Ovary (tissue), 10 donors: ENCODE results near the gene TP53I13. TPM values are rescaled to one million over a fixed set of nuclear protein-coding genes. Genes with fewer than 3 reads are reported as not detected.
A peak's percentile ranks its signal among the peaks of the same experiment; 100 is the strongest.

ENCODE experiments used
- DNase-seq, 5 donors: peaks; one replicate each; pipeline ENCODE4 v3.0.0-alpha.2; 2019 to 2020
- H3K27ac ChIP-seq, 2 donors: fragments of 200-600 bp; one replicate each; pipeline versions ENCODE4 v1.5.1 to v1.8.0; 2019 to 2022
- H3K27me3 ChIP-seq: fragments of 200-600 bp; one replicate; pipeline ENCODE4 v1.8.0; 2022
- H3K36me3 ChIP-seq: fragments of 200-600 bp; sonication (generic); one replicate; pipeline ENCODE4 v1.5.1; 2019
- H3K4me1 ChIP-seq: one replicate; pipeline ENCODE4 v1.8.1; 2013; ENCODE audit warnings: mild to moderate bottlenecking, moderate library complexity; ENCODE audit not compliant: insufficient read depth
- H3K4me3 ChIP-seq: fragments of 200-600 bp; sonication (generic); one replicate; pipeline ENCODE4 v1.5.1; 2017
- H3K9me3 ChIP-seq, 2 donors: fragments of 200-600 bp in 1 of 2; sonication (generic) in 1 of 2; one replicate each; pipeline versions ENCODE4 v1.5.1 to v1.8.1; 2013 to 2019; ENCODE audit warnings: mild to moderate bottlenecking in 1 of 2, moderate library complexity in 1 of 2
- CTCF ChIP-seq, 3 donors: fragments of 450-650 bp in 2 of 3; fragments of 200-600 bp in 1 of 3; IDR thresholded peaks; one replicate each; pipeline versions ENCODE4 v1.5.1 to v1.8.0; 2016 to 2022; ENCODE audit warnings: antibody characterized with exemption in 3 of 3, mild to moderate bottlenecking in 1 of 3
- EP300 ChIP-seq: sonication (generic); formaldehyde crosslinking; IDR thresholded peaks from one replicate; pipeline ENCODE4 v1.6.1; 2017; ENCODE audit warnings: antibody characterized with exemption
- POLR2A ChIP-seq: fragments of 450-650 bp; IDR thresholded peaks from one replicate; pipeline ENCODE4 v1.6.1; 2017; ENCODE audit warnings: antibody characterized with exemption, mild to moderate bottlenecking, moderate library complexity
- WGBS, 3 donors: extraction: QIAGEN DNeasy Blood & Tissue Kit in 1 of 3; methylation state at CpG; one replicate each; pipeline versions ENCODE4 v1.1.5 to v1.1.7; 2013 to 2017; 5-methylcytosine and 5-hydroxymethylcytosine counted together
- intact Hi-C, 4 donors: fragments of 100-400 bp; cut with DNase I; formaldehyde crosslinking; loops; one replicate each; pipeline versions ENCODE4 v1.11.0 to v1.15.1; 2022 to 2023
- long read RNA-seq, 3 donors: library from polyadenylated mRNA in 2 of 3; unstranded in 2 of 3; transcript quantifications; one replicate each; pipeline ENCODE4 v2.0.0 and lab custom pipeline, GENCODE V29; 2021 to 2026
- polyA plus RNA-seq, 2 donors: library from polyadenylated mRNA; stranded (reverse); fragments of 200-250 nt in 1 of 2; fragments of 350-450 nt in 1 of 2; fragmentation: Illumina TruSeq in 1 of 2; extraction: RNeasy Lipid Tissue Mini Kit (QIAGEN cat#74804) in 1 of 2; gene quantifications; one replicate each; pipeline ENCODE4 v1.2.3, GENCODE V29; 2013 to 2014
- total RNA-seq, 7 donors: library from RNA; depleted of rRNA in 2 of 7; stranded (reverse); fragments of >200 nt in 2 of 7; fragmentation: NEBNext Ultra II Directional in 3 of 7; extraction: Animal tissue kit (Norgen Biotek cat#: 25700) in 3 of 7; gene quantifications; one replicate each; pipeline versions ENCODE4 v1.1.0 to v1.2.4, GENCODE V29; 2016 to 2023
- donor health status: DM: no; HTN: no; CAD: no; lungs with moderate emphysema.
- donor health status: DM: no; HTN: no; CAD: no.
- donor health status: Bipolar disorder and iron deficiency.
- donor health status: DM: yes; HTN: yes; CAD: no.
- donor health status: DM: no; HTN: no; CAD: no.
- donor health status: DM: yes; HTN: yes; CAD: no.

Gene TP53I13
- total RNA-seq (10 to 100 TPM; 30.4 to 49.5 (median 41.3) TPM), polyA plus RNA-seq (10 to 100 TPM in 1 of 2 donors, 1 to 10 TPM in 1; 2.2 to 44.7 TPM)
- long read RNA-seq, donor 1, transcript TP53I13-201 (7 exons, 1,530 nt) = major isoform, 187 of 265 reads
- long read RNA-seq, donor 1, partial matches to known transcripts = 29 of 265 reads
- long read RNA-seq, donor 1, other reads (novel, unspliced or antisense) = 48 of 265 reads
- long read RNA-seq, donor 2, transcript TP53I13-201 (7 exons, 1,530 nt) = major isoform, 22 of 25 reads
- long read RNA-seq, donor 2, partial matches to known transcripts = 0 of 25 reads
- long read RNA-seq, donor 2, other reads (novel, unspliced or antisense) = 0 of 25 reads
- long read RNA-seq, donor 3, transcript TP53I13-201 (7 exons, 1,530 nt) = major isoform, 141 of 208 reads
- long read RNA-seq, donor 3, partial matches to known transcripts = 13 of 208 reads
- long read RNA-seq, donor 3, other reads (novel, unspliced or antisense) = 53 of 208 reads

- H3K36me3 ChIP-seq = no peaks in the 10 kb centered on the region
- DNase-seq = peak; percentile 87 to 93 (median 88)
- peak; percentile 37 for TF ChIP-seq POLR2A
- TF ChIP-seq EP300 = no peak
- peak within 1 kb of the TSS; percentile 80 to 89 for H3K27ac ChIP-seq
- intact Hi-C loops = no loop called here
- peaks cover 18% of the 10 kb centered on the region for H3K4me1 ChIP-seq
- peak within 1 kb of the TSS; percentile 63 for H3K4me3 ChIP-seq
- H3K27me3 ChIP-seq = no peaks in the 10 kb centered on the region
- WGBS, 3 donors = 0 to 2% (median 1%) methylated on average over 49 to 85 of the region's 85 CpGs
- H3K9me3 ChIP-seq = no peaks in the 10 kb centered on the region
Observed at GRCh38 chr17:29568331-29569244, at the start of gene TP53I13. TSS of gene TP53I13 (plus strand) at chr17:29568701. CDS start at chr17:29568759, 58 bp downstream.

GRCh38 chr17:29524692-29525091 lies 43.8 kb upstream of the TP53I13 start:
- WGBS, 3 donors = 95 to 96% (median 96%) methylated on average over 3 of the region's 3 CpGs
- no peak overlapping the region for H3K4me3 ChIP-seq
- H3K36me3 ChIP-seq = no peaks in the 10 kb centered on the region

GRCh38 chr17:29526322-29526721 lies 42.2 kb upstream of the TP53I13 start:
- no peaks in the 10 kb centered on the region for H3K36me3 ChIP-seq
- TF ChIP-seq EP300 (no peak), CTCF (IDR thresholded peaks at IDR 0.05) (no peak), POLR2A (no peak)
- H3K27ac ChIP-seq = no peak overlapping the region
- intact Hi-C loops = loop anchor here in 1 of 4 donors (10.0 kb wide), 1 partner anchor 562 kb away; no protein-coding TSS in a partner anchor
- H3K4me1 ChIP-seq = no peaks in the 10 kb centered on the region
- H3K27me3 ChIP-seq = no peaks in the 10 kb centered on the region
- 95 to 97% (median 96%) methylated on average over 3 of the region's 3 CpGs for WGBS, 3 donors
- H3K4me3 ChIP-seq = no peak overlapping the region
- H3K9me3 ChIP-seq = no peaks in the 10 kb centered on the region
- DNase-seq = no peak

More at GRCh38 chr17:29524692-29525091, 43.8 kb upstream of the TP53I13 start:
- intact Hi-C loops = loop anchor here in 1 of 4 donors (10.0 kb wide), 1 partner anchor 560 kb away; no protein-coding TSS in a partner anchor
- H3K27me3 ChIP-seq = no peaks in the 10 kb centered on the region
- DNase-seq = no peak
- no peak overlapping the region for H3K27ac ChIP-seq
- no peak for TF ChIP-seq CTCF (IDR thresholded peaks at IDR 0.05)
- TF ChIP-seq POLR2A = no peak
- no peak for TF ChIP-seq EP300
- no peaks in the 10 kb centered on the region for H3K4me1 ChIP-seq
- no peaks in the 10 kb centered on the region for H3K9me3 ChIP-seq

- no peaks in the 10 kb centered on the region for H3K27me3 ChIP-seq
- H3K27ac ChIP-seq = no peak overlapping the region
- H3K9me3 ChIP-seq = no peaks in the 10 kb centered on the region
- no peaks in the 10 kb centered on the region for H3K36me3 ChIP-seq
- DNase-seq = no peak
- WGBS, 3 donors = 87 to 90% (median 88%) methylated on average over 8 of the region's 8 CpGs
- H3K4me1 ChIP-seq = no peaks in the 10 kb centered on the region
- H3K4me3 ChIP-seq = no peak overlapping the region
- TF ChIP-seq CTCF (IDR thresholded peaks at IDR 0.05) (no peak), EP300 (no peak), POLR2A (no peak)
- intact Hi-C loops = loop anchor here in 3 of 4 donors (5.0 to 10.0 kb wide), 3 partner anchors 159 to 169 kb away; no protein-coding TSS in a partner anchor
Observed at GRCh38 chr17:29533976-29534375, 34.5 kb upstream of the TP53I13 start.
